T follicular helper cell (primary cell): ENCODE results near the gene INKA1.

Source experiments
- DNase-seq: peaks from one replicate; pipeline ENCODE4 v3.0.0-alpha.2; 2020; ENCODE audit warnings: low read depth

Gene INKA1

DNA sequence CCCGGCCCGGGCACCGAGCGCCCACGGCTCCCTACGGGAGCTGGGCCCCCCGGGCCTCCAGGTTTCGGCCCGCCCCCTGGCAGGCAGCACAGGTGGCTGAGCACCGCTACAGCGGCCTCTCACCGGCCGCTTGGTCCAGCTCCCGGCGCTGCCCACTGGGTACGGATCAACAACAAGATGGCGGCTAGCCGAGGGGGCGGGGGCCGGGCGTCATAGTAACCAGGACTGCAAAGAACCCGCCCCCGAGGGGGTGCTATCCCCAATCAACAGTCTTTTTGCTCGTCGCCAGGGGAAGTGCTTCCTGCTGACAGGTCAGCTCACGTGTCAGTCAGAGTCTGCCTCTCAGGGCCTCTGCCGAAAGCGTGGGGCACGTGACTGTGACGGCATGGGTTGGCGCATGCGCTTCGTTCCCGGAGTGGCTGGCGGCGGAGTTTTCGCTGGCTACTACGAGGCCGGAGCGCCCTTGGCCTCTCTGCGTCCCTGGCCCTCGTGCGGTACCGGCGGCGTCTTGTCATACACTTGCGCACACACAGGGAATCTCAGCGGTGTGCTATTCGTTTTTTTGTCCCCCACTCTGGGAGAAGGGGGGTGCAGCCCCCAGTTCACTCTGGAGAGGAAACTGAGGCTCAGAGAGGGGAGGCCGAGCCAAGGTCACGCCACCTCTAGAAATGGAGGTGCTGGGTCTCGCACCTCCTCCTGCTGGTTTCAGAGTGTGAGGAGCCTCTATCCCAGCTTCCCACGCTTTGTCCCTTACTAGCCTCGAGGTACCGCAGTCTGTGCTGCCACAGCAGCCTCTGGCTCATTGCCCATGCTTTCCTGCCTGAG lies 16.5 kb upstream of the INKA1 start, which contains the start of gene IP6K1:
TSS of gene IP6K1 (minus strand) at position 186 of the 825 bp plus-strand sequence. CDS start 38,502 bp downstream, outside the sequence.
- DNase-seq, result peak; percentile 100

DNA sequence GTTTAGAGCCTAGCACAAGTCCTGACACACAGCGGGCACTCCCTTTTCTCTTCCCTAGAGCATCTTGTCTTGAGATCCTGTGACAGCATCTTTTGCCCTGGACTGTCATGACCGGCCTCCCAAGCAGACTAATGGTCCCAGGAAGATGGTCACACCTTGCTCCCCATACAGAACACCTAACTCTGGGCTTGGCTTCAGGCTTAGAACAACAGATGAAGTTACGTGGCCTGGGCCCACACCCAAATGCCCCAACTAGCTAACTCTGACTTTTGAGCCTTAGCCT lies 15.9 kb upstream of the INKA1 start:
- no peak for DNase-seq

DNA sequence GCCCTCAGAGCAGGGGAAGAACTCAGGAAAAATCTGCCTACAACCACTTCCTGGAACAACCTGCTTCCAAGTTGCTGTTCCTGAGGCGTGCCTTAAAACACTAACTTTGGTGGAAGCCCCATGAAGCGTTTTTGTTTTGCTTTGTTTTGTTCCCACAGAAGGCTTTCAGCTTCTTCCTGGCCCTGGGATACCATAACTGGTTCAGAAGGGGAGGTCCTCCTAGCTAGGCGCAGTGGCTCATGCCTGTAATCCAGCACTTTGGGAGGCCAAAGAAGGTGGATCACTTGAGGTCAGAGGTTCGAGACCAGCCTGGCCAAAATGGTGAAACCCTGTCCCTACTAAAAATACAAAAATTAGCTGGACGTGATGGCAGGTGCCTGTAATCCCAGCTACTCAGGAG lies 15.5 kb upstream of the INKA1 start:
- DNase-seq, result no peak

DNA sequence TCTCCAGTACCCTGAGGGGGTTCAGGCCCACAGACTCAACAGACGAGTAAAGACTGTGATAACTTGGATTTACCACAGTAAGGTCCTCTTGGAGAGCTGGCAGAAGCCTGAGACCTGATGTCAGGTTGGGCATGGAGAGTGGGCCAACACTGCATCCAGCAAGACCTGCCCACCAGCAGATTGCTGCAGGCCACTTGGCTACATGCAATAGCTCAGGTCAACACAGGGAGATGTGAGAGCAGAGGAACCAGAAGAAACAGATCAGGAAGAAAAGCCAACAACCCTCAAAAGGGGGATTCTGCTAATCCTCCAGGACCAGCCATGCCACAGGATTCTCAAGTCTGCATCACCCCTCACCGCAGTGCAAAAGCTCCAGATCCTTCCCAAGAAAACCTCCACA lies 15.0 kb upstream of the INKA1 start:
- no peak for DNase-seq

DNA sequence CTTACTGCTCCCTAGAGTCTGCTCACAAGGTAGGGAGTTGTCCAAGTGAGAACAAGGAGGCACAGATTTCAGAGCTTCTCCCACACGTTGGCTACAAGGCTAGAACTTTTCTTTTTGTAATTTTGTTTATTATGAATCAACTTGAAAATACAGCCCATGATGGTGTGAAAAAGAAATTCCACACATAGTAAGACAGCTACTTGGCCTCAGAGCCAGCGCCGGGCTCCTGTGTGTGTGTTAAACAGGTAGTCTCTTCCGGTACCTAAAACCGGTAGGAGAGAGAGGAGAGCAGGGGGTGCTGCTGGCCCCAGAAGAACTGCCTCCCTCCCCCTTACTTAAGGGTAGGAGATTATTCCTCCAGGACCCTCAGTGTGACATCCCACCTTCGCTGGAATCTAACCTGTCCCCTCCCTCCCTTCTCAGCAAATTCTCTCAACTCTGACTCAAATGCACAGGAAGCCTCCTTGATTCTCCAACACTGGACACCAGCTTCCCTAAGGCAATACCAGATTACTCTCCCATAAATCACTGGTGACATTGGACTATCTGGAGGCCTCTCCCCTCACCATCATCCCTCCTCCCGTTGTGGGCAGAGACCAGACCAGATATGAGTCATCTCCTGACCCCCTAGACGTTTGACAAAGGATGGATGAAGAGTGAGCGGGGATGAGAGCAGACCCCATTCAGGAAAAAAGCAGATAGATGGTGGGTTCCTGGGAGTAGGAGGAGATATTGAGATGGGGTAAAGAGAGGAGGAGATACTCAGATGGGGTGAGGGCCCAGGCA lies 12.2 kb upstream of the INKA1 start:
- DNase-seq, result no peak

DNA sequence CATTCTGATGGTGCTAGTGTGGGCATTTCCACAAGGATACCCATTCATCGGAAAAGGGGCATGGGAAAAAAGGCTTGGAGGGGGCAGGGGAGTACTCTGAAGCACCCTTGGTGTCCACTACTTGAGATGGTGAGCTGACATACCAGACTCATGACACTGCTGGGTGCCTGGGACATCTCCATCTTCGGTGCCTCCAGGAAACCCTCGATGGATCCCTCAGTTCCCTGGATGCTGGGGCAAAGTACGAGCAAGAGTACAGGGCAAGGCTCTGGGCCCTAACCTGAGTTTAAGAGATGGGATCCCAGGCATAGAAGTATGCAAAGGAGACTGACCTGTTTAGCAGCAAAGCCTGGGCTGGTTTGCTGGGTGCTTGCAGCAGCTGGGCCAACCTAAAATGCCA lies 11.5 kb upstream of the INKA1 start:
- DNase-seq, result no peak

DNA sequence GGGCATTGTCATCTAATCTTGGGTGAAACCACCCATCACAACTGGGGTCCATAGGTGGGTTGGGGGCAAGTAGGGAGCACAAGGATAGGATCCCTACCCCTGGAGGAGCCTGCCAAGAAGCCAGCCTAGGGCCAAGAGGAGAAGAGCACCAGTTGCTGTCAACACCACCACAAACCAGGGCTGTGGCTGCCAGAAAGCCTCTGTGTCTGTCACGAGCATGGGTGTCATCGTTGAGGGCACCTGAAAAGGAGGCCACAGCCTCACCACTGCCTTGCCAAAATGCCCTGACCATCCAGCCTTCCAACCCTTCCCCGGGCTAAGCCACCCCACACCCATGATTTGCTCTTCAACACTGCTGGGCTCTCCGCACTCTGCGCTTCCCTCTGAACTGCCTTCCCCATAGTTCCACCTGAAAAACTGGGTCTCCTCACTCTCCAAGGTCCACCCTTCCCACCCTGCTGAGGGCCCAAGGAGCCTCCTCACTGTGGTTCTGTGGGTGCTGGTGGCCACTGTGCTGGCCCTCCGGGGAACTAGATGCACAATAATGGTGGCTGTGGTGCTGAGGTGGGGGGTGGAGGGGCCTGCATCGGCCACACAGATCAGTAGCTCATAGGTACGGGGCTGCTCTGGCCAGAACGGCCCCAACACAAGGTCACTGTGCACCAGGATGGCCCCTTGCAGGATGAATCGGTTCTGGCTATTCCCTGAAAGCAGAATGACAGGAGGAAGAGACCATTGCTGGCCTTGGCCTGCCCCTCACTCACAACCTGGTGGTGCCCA lies 10.5 kb upstream of the INKA1 start:
- DNase-seq, result no peak

DNA sequence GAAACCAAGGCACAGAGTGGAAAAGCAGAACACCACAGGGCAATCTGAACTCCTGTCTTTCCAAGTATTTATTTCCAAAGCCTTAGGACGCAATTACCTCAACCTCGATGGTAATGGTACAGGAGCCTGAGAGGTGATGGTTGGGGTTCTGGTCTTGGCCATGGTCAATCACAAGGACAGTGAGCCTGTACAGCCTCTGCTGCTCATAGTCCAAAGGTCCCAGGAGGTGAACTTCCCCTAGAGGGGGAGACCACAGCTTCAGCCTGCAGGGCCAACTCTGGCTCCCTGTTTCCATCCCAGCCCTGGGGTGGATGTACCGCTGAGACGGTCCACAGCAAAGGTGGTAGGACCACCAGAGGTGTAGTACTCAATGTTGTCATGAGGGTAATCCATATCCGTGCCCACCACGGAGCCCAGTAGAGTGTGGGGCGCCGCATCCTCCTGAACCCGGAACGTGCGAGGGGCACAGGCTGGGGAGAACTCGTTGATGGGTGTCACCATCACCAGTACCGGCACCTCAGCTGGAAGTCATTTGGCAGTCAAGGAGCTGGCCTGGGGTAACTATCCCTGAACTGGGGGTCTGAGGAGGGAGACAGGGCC lies 9.5 kb upstream of the INKA1 start:
- no peak for DNase-seq

DNA sequence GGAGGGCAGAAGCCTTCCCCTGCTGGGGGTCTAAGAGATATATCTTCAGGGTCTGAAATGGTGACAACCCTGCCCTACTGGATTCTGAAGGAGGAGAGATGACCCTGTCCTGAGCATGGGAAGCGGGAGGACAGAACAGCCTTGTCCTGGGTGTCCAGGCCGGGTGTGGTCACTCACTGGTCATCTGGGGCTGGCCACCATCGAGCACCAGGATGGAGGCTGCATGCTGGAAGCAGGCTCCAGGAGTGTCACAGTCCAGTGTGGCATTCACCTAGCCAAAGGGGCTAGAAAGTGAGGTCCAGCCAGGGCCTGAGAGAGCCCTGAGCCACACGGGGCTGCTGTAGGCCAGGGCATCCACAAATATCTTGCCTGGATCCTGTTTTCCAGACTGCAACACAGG lies 8.6 kb upstream of the INKA1 start:
- no peak for DNase-seq

DNA sequence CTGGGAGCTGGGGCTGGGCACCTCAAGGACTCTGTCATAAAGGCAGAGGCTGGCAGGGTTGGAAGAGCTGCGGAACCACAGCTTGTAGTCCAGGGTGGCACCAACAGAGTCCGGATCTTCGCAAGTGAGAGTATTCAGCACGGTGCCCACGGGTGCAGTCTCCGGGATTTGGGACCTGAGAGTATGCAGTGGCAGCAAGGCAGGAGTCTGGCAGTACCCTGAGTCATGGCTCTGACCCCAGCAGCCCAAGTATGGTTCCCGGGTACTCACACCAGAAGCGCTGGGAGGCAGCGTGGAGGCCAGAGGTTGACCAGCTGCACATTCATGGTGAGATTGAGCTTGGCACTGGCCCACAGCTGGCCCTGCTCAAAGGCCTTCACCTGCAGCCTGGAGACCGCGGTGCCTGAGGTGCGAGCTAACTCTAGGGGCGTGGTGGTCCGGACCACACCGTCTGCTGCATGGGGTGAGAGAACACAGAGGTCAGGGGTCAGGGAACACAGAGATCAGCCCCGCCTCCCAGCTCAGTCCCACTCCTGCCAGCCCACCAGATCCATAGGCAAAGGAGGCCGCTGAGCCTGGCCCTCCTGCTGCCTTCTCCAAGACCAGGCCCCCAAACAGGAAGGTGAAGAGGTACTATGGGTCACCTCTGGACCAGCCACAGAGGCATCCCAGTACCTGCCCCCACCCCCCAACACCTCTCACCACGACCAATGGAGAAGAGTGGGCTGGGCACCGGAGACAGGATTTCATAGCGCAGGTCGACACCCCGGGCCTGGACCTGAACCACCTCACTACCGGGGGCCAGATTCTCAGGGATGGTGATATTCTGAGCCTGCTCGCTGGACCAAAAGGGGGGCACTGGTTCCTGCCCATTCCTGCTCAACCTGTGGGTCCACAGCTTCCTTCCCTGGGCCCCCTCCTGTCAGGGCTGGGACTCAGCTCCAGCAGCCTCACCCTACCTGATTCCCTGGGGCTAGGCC lies 7.8 kb upstream of the INKA1 start:
- no peak for DNase-seq

DNA sequence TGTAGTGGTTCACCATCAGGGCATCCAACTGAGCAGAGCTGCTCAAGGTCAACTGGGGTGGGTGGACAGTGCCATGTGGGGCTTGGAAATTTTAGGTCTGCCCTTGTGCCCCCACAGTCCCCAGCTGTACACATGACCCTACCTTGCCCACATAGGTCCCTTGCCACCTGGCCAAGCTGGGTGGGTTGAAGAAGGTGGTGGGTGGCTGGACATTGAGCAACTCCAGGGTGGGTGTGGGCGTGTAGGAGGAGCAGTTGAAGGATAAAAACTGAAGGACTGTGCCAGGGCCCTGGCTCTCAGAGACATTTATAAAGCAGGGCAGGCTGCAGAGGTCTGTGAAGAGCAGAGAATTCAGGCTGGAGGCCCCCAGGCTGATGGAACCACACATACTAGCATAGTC lies 4.0 kb upstream of the INKA1 start:
- no peak for DNase-seq

DNA sequence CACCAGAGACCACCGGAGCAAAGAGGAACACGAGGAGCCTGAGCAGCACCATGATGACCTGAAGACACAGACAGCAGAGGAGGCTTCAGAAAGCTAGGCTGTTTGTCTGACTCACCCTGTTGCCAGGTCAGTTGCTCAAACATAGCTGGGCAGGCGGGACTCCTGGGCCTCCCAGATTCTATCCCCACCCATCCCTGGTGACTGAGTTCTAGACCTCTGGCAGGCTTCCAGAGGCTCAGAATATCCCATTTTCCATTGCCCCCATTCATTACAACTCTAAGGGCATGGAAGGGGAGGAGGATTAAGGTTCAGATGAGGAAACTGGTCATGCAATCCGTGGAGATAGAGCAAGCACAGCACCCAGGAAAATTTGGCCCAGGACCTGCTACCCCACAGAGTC lies 3.3 kb upstream of the INKA1 start, which contains the start of gene CDHR4:
TSS of gene CDHR4 (minus strand) at position 113 of the 400 bp plus-strand sequence. CDS start at position 52, 61 bp downstream.
- DNase-seq, result no peak

DNA sequence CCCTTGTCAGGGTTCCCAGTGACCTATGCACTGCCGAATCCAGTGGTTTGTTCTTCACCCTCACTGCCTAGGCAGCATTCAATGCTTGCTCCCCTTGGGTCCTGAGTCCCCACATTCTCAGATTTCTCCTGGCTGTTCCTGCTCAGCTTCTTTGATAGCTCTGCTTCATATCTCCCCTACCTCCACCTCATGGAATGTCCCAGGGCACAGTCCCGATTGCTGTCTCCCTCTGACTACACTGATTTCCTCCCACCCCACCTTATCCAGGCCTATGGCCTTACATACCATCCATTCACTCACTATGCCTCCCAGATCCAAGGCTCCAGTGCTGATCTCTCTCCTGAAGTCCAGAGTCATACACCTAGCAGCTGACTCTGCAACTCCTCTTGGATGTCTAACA lies 1.9 kb upstream of the INKA1 start:
- no peak for DNase-seq

DNA sequence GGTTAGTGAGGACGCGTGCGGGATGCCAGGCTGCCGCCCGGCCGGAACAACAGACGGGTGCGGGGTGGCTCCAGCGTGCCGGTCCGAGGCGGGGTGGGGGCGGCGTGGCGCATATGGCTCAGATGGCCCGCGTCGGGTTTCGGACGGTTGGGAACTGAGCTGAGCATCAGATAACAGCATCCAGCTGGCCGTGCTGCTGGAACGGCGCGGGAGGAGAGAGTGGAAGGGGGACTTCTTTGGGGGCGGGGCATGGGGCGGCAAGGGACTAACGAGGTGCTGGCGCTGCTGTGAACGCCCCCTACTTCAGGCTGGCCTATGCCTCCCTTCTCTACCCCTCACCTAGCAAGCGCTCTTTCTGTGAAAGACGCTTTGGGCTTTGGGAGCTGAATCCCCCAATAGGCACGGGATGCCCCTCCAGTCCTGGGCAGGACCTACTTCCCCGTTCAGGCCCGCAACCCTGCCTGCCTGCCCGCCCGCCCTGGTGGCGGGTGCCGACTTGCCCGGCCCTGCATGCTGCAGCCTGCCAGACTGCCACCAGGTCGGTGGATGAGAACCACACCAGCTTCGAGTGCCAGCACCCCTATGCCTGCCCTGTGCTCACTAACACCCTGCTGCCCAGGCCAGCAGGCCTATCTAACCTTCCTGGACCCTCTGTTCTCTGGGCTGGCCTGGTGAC lies 542 bp downstream of the INKA1 start:
- DNase-seq, result peak; percentile 38

DNA sequence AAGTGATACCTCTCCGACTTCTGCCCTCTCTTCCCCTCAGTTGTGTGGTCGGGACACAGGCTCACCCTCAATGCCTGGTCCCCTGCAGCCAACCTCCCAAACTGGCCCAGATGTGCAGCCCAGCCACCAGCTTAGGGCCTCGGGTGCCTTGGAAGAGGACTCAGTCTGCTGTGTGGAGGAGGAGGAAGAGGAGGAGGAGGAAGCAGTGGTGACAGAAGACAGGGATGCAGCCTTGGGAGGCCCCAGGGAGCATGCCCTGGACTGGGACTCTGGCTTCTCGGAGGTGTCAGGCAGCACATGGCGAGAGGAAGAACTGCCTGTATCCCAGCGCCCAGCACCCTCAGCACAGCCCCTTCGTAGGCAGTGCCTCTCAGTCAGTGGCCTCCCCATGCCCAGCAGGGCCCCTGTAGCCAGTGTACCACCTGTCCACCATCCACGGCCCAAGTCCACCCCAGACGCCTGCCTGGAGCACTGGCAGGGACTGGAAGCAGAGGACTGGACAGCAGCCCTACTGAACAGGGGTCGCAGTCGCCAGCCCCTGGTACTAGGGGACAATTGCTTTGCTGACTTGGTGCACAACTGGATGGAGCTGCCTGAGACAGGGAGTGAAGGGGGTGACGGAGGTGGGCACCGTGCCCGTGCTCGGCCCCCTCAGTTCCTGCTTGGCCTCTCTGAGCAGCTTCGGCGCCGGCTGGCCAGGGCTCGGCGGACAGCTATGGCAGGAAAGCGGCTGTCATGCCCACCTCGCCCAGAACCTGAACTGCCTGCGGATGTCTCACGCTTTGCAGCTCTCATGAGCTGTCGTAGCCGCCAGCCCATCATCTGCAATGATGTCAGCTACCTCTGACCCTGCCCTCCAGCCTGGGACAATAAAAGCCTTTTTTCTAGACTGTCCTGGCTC lies 1.3 kb downstream of the INKA1 start:
- no peak for DNase-seq

DNA sequence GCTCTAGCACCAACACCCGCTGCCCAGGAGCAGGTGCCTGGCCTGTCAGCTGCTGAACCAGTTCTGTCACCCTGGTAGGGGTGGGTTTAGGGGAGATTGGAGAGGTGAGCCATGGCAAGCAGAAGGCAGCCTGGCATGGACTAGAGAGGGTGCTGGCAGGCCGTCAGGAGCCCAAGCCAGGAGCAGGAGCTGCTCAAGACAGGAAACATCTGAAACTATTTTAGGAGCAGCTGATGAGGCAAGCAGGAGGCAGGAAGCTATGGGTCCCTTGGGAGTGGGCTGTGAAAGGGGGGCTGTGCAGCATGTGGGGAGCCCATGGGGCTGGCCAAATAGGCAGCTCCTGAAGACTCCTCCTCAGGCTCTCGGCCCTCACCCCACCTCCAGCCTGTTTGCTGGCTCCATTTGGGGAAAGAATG lies 2.3 kb downstream of the INKA1 start:
- no peak for DNase-seq

DNA sequence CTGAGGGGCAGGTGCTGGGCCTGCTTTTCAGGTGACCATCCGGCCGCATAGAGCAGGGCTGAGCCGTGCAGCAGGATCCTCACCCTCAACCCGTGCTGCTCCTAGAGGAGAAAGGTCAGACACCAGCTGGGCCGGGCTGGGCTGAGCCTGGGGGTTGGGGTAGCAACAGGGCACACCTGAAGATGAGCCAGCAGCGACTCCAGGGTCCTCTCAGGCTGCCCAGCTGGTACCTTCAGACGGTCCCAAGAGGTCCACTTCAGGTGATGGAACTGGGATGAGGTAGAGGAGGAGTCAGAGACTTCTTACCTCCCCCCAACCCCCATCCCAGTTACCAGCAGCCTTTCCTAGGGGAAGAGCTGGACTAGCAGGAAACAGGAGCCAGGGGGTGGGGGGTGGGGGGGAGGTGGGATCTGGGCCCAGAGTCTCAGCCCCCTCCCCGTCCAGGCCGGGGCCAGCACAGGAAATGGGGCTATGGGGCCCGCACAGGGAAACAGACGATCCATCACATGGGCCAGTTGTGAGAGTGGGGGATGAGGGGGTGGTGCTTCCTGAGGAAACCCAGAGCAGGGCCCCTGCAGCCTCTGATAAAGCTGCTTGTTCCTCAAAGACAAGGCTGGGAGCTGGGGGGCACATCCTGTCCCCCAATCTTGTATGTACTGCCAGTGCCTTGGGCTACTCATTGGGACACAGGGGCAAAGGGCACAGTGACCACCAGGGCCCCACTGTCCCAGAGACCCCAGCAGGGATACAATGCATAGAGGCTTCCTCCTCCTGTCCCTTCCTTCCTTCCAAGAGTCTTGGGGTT lies 3.0 kb downstream of the INKA1 start:
- DNase-seq, result no peak

DNA sequence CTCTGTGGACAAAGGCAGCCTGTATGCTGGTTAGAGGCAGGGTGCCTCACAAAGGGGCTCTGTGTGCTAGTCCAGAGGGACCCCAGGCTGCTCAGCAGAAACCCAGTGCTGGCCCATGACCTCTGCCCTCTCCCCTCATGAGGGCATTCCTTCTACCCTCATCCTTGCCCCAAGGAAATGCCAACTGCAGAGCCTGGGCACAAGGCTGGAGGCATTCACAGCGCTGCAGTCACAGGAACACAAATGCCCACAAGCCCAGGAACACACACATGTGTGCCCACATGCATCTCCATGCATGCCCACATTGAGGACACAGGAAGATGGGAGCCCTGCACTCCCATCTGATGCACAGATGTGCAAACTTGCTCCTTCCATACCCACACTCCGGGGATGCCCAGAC lies 3.8 kb downstream of the INKA1 start:
- DNase-seq, result no peak
